Esophagus muscularis mucosa (tissue), 4 donors: ENCODE measurements around the gene SYTL2.

Experiments used
- EP300 ChIP-seq: sonication (generic); formaldehyde crosslinking; IDR thresholded peaks from one replicate; pipeline ENCODE4 v1.6.1; 2017; ENCODE audit warnings: antibody characterized with exemption
- POLR2A ChIP-seq: fragments of 450-650 bp; IDR thresholded peaks from one replicate; pipeline ENCODE4 v1.6.1; 2017; ENCODE audit warnings: antibody characterized with exemption, moderate library complexity, mild to moderate bottlenecking, low read depth
- POLR2AphosphoS5 ChIP-seq, 2 donors: sonication (generic); formaldehyde crosslinking; IDR thresholded peaks; one replicate each; pipeline ENCODE4 v1.6.1; 2017; ENCODE audit warnings: antibody characterized with exemption in 2 of 2
- TF ChIP-seq, protein P1 (sequence below), 3 experiments: fragments of 200-600 bp in 2 of 3; fragments of 450-650 bp in 1 of 3; sonication (generic) in 2 of 3; IDR thresholded peaks; one replicate each; pipeline ENCODE4 v1.5.1; 2017 to 2019; ENCODE audit warnings: antibody characterized with exemption in 3 of 3, mild to moderate bottlenecking in 2 of 3, moderate library complexity in 1 of 3

GRCh38 chr11:85829172-85829571 lies 18.2 kb upstream of the SYTL2 start:
- no peak for TF ChIP-seq POLR2A
- TF ChIP-seq, protein P1, sequence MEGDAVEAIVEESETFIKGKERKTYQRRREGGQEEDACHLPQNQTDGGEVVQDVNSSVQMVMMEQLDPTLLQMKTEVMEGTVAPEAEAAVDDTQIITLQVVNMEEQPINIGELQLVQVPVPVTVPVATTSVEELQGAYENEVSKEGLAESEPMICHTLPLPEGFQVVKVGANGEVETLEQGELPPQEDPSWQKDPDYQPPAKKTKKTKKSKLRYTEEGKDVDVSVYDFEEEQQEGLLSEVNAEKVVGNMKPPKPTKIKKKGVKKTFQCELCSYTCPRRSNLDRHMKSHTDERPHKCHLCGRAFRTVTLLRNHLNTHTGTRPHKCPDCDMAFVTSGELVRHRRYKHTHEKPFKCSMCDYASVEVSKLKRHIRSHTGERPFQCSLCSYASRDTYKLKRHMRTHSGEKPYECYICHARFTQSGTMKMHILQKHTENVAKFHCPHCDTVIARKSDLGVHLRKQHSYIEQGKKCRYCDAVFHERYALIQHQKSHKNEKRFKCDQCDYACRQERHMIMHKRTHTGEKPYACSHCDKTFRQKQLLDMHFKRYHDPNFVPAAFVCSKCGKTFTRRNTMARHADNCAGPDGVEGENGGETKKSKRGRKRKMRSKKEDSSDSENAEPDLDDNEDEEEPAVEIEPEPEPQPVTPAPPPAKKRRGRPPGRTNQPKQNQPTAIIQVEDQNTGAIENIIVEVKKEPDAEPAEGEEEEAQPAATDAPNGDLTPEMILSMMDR (IDR thresholded peaks at IDR 0.05) = no peak
- no peak for TF ChIP-seq POLR2AphosphoS5 (IDR thresholded peaks at IDR 0.05)
- TF ChIP-seq EP300 = no peak
